HPDE6-E6E7 (cell line): ENCODE measurements around the gene LMAN2.
"Not testable (repeated sequence)": the region's sequence is repeated elsewhere in the genome, so short reads cannot be mapped to it uniquely, and the experiment has no call there.

ENCODE experiments used
- DNase-seq: peaks from one replicate; pipeline ENCODE4 v3.0.0; 2011; ENCODE audit warnings: missing footprints; ENCODE audit errors: extremely low spot score

Gene LMAN2

DNA sequence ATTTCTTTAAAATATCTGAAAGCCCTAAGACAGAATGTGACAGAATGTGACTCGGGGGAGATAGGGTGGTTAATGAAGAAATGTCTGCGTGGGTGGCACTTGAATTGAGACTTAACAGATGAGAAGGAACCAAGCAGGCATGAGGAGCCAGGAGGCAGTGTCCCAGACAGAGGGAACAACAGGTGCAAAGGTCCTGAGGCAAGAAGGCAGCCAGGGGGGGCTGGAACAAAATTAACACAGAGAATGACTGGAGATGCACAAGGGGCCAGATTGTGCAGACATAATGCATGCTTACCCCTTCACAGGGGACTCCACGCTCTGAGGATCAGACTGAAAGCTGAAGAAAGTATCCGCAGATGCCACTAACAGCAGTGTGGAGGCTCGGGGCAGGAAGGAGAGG, 1.7 kb downstream of the LMAN2 start:
- no peak for DNase-seq

DNA sequence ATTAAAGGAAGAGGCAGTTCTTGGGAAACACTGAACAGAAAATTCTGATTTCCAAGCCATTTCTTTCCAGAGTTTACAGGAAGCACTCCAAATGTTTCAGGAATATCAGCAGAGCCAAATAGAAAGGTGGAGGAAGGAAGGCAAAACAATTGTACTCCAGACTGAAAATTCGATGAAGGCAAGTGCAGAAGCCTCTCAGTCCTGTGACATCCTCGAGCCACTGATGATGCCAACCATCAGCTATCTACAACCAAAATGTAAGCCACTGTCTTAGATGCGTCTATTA, 2.2 kb downstream of the LMAN2 start:
- no peak for DNase-seq

DNA sequence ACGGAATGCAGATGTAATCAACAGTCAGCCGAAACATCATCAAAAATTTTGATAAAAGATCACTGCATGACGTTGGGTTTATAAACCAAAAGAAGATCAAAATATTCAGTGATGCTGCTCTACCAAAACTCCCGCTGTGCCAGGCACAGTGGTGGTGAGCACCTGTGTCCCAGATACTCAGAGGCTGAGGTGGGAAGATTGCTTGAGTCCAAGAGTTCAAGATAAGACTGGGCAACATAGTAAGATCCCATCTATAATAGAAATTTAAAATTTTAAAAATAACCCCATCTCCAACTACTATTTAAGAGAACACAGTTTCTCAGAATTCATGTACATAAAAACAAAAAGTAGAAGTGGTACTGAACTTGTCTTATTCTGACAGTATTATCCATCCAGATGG, 3.8 kb downstream of the LMAN2 start:
- DNase-seq = no peak

- no peak for DNase-seq
Measured at GRCh38 chr5:177346820-177347219, 4.6 kb downstream of the LMAN2 start.

DNA sequence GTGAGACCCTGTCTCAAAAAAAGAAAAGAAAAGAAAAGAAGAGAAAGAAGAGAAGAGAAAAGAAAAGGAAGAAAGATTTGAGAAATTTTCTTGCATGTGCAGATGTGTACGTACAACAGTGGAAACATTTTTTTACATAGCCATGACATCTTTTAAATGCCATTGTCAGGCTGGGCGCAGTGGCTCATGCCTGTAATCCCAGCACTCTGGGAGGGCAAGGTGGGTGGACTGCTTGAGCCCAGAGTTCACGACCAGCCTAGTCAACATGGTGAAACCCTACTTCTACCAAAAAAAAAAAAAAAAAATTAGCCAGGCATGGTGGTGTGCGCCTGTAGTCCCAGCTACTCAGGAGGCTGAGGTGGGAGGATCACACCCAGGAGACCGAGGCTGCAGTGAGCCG, 6.6 kb downstream of the LMAN2 start:
- no peak for DNase-seq

GRCh38 chr5:177343777-177344176, 7.7 kb downstream of the LMAN2 start:
- DNase-seq = no peak

- not testable (repeated sequence) for DNase-seq
Measured at GRCh38 chr5:177343000-177343399, 8.5 kb downstream of the LMAN2 start.

DNA sequence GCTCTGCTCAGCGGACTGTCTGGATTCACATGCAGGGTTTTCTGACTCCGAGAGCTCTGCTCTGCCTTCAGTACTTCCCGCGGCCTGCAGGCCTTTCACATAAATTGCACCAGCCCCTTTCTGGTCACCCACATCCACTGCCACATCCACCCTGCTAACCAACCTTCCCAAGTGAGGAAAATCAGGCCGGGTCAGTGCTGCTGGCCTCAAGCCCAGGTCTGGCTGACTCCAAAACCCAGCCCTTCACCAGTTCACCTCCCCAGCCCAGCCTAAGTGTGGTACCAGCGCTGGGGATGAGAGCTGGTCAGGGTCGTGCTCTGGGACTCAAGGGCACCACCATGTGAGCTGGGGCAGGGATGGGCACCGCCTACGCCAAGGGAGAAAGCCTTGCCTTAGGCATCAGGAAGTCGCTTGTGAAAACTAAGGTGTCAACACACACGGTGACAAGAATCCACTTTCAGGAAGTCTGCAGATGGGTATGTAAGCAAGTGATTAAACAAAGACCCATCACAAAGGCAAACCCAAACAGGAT, 12.3 kb downstream of the LMAN2 start:
- DNase-seq = no peak

GRCh38 chr5:177338251-177339106, 13.0 kb downstream of the LMAN2 start:
- DNase-seq = no peak

GRCh38 chr5:177336603-177337494, 14.6 kb downstream of the LMAN2 start:
- no peak for DNase-seq

DNA sequence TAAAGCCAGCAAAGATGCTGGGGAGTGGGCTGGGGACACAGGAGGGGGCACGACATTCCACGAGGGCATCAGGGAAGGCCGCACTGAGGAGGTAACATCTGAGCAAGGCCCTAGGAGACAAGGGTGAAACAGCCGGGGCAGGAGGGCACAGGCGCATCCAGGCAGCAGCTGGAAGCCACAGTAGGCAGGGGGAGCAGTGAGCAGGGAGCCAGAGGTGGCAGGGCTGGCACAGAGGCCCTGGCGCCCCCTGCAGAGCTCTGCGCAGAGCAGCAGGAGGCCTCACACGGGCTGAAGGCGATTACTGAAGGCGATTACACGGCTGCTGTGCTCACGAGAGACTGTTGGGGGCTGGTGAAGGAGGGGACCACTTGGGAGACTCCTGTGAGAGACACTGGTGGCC, 15.4 kb downstream of the LMAN2 start:
- DNase-seq = no peak

GRCh38 chr5:177335701-177336065, 15.8 kb downstream of the LMAN2 start:
- DNase-seq = no peak

GRCh38 chr5:177334781-177335700, 16.4 kb downstream of the LMAN2 start:
- no peak for DNase-seq

GRCh38 chr5:177334155-177334551, 17.3 kb downstream of the LMAN2 start:
- no peak for DNase-seq

- no peak for DNase-seq
Measured at GRCh38 chr5:177333420-177334154, 17.9 kb downstream of the LMAN2 start.

DNA sequence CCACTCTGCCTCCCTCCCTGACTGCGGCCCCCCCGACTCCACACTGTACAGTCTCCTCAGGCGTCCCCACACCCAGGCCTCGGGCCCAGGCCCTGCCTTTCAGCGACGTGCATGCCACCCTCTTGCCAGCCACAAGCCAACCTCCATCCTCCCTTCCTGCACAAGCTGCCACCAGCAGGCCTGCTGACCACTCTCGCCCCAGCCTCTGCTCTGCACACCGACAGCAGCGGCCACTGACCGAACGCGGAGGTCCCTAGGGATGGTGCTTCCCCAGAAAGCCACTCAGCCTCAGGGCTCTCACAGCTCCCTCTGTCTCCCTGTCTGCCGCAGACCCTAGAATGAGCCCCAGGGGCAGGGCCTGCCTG, 18.6 kb downstream of the LMAN2 start:
- DNase-seq = no peak

- DNase-seq = no peak
Measured at GRCh38 chr5:177332031-177332895, 19.2 kb downstream of the LMAN2 start.

DNA sequence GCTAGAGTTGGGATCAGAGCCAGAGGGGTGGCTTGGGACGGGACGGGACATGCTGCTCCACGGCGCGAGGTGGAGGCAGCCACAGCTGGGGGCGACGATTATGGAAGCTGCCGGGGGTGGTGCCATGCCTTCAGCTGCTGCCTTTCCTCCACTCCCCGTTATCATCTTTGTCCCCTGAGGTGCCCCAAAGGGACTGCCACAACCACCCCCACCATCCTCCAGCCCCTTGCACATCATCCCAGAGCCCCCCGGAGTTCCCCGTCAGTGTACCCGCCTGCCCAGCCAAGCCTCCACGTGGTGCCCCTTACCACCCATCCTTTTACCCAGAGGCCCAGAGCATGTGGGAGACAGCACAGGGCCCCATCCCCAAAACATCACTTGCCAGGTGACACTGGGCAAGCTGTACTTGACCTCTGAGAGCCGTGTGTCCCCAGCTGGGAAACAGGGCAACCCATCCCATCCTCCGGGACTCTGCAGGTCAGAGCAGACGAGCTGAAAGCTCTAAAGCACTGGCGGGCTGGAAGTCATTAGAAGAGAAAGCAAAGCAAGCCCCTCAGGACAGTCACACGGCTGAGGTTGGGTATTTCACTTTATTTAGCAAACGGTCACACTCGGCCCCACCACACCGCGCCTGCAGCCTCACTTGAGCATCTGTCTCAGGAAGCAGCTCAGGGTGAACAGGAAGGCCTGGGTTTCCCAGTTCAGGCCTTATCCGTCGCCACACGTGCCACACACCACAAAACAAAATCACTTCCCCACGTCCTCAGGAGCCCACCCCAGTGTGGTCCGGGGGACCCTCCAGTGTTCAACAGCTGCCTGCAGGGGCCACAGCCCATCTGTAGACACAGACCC, 20.3 kb downstream of the LMAN2 start:
- DNase-seq = no peak

DNA sequence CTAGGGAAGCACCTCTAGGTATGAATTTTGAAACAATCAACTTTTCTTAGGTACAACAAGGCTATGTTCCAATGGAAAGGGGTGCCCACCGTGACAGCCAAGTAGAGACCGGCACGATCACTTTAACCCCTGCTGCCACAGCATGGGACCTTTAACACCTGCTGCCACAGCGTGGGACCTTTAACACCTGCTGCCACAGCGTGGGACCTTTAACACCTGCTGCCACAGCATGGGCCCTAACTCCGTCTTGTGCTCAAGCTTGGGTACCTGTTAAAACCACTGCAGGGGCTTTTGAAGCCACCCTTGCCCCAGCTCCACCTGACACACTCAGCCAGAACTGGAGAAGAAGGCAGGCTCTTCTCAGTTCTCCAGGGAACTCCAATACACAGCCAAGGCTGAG, 21.6 kb downstream of the LMAN2 start:
- DNase-seq = no peak
